22Rv1 (cell line): ENCODE measurements around the gene LRRTM4.

Experiments
- CTCF ChIP-seq: fragments of 450-650 bp; IDR thresholded peaks from 2 replicates; pipeline ENCODE4 v1.5.1; 2017; ENCODE audit warnings: mild to moderate bottlenecking
- ZFX ChIP-seq: fragments of 450-650 bp; IDR thresholded peaks from 2 replicates; pipeline ENCODE4 v1.6.1; 2017; ENCODE audit warnings: antibody characterized with exemption, borderline replicate concordance

- TF ChIP-seq ZFX (no peak), CTCF (no peak)
Observed at GRCh38 chr2:76932550-76932949, 589.6 kb downstream of the LRRTM4 start.
